ENCODE data around the gene TDRD1. TPM values are rescaled to one million over a fixed set of nuclear protein-coding genes. Genes with fewer than 3 reads are reported as not detected.

TDRD1 gene
- total RNA-seq, 2 experiments from 2014 or later: 0.47 to 0.79 TPM

GRCh38 chr10:114276066-114276465 is 96.9 kb downstream of the TDRD1 start:
- DNase-seq: no peak
- no peaks in the 10 kb centered on the region for H3K9me3 Mint-ChIP-seq
- no peaks in the 10 kb centered on the region for H3K27me3 Mint-ChIP-seq (ENCODE audit: low read depth)
- H3K4me3 Mint-ChIP-seq: no peak overlapping the region
- H3K4me1 Mint-ChIP-seq (ENCODE audit: low read depth): no peaks in the 10 kb centered on the region
- CTCF ChIA-PET: no interaction called here
- intact Hi-C loops (cut with micrococcal nuclease): no loop called here
- H3K27ac Mint-ChIP-seq: no peak overlapping the region
- H3K36me3 Mint-ChIP-seq (ENCODE audit: low read depth): no peaks in the 10 kb centered on the region

- no peak overlapping the region for H3K4me3 Mint-ChIP-seq
- CTCF ChIA-PET: interaction anchor here (1.5 kb wide), 1 partner anchor 27 kb away, joined by 6 read pairs; no protein-coding TSS in a partner anchor
- H3K9me3 Mint-ChIP-seq: no peaks in the 10 kb centered on the region
- intact Hi-C loops (cut with micrococcal nuclease): no loop called here
- H3K27me3 Mint-ChIP-seq (ENCODE audit: low read depth): no peaks in the 10 kb centered on the region
- H3K4me1 Mint-ChIP-seq (ENCODE audit: low read depth): no peaks in the 10 kb centered on the region
- no peak for DNase-seq
- H3K36me3 Mint-ChIP-seq (ENCODE audit: low read depth): no peaks in the 10 kb centered on the region
- H3K27ac Mint-ChIP-seq: no peak overlapping the region
These were observed 97.5 kb downstream of the TDRD1 start for GRCh38 chr10:114276671-114277070.

- H3K27ac Mint-ChIP-seq: no peak overlapping the region
- CTCF ChIA-PET: interaction anchor here (1.5 kb wide), 1 partner anchor 26 kb away, joined by 6 read pairs; no protein-coding TSS in a partner anchor
- no peaks in the 10 kb centered on the region for H3K36me3 Mint-ChIP-seq (ENCODE audit: low read depth)
- intact Hi-C loops (cut with micrococcal nuclease): no loop called here
- H3K27me3 Mint-ChIP-seq (ENCODE audit: low read depth): no peaks in the 10 kb centered on the region
- no peaks in the 10 kb centered on the region for H3K4me1 Mint-ChIP-seq (ENCODE audit: low read depth)
- H3K9me3 Mint-ChIP-seq: no peaks in the 10 kb centered on the region
- no peak overlapping the region for H3K4me3 Mint-ChIP-seq
- no peak for DNase-seq
These were observed 99.2 kb downstream of the TDRD1 start for GRCh38 chr10:114278140-114278883.

GRCh38 chr10:114278884-114279191 is 99.7 kb downstream of the TDRD1 start:
- H3K4me1 Mint-ChIP-seq (ENCODE audit: low read depth): no peaks in the 10 kb centered on the region
- H3K36me3 Mint-ChIP-seq (ENCODE audit: low read depth): no peaks in the 10 kb centered on the region
- no peak overlapping the region for H3K27ac Mint-ChIP-seq
- H3K27me3 Mint-ChIP-seq (ENCODE audit: low read depth): no peaks in the 10 kb centered on the region
- DNase-seq: no peak
- no peaks in the 10 kb centered on the region for H3K9me3 Mint-ChIP-seq
- intact Hi-C loops (cut with micrococcal nuclease): no loop called here
- H3K4me3 Mint-ChIP-seq: no peak overlapping the region
- CTCF ChIA-PET: no interaction called here

GRCh38 chr10:114279289-114279688 is 100.1 kb downstream of the TDRD1 start:
- H3K27ac Mint-ChIP-seq: no peak overlapping the region
- H3K4me1 Mint-ChIP-seq (ENCODE audit: low read depth): no peaks in the 10 kb centered on the region
- intact Hi-C loops (cut with micrococcal nuclease): no loop called here
- H3K27me3 Mint-ChIP-seq (ENCODE audit: low read depth): no peaks in the 10 kb centered on the region
- no peaks in the 10 kb centered on the region for H3K9me3 Mint-ChIP-seq
- DNase-seq: no peak
- H3K4me3 Mint-ChIP-seq: no peak overlapping the region
- CTCF ChIA-PET: no interaction called here
- no peaks in the 10 kb centered on the region for H3K36me3 Mint-ChIP-seq (ENCODE audit: low read depth)

GRCh38 chr10:114279901-114280644 is 100.9 kb downstream of the TDRD1 start:
- Mint-ChIP-seq H3K27me3 (ENCODE audit: low read depth) (no peaks in the 10 kb centered on the region), H3K36me3 (ENCODE audit: low read depth) (no peaks in the 10 kb centered on the region), H3K4me1 (ENCODE audit: low read depth) (no peaks in the 10 kb centered on the region), H3K4me3 (no peak overlapping the region), H3K9me3 (no peaks in the 10 kb centered on the region), H3K27ac (no peak overlapping the region)
- CTCF ChIA-PET: no interaction called here
- intact Hi-C loops (cut with micrococcal nuclease): no loop called here
- DNase-seq: no peak

- no peaks in the 10 kb centered on the region for H3K36me3 Mint-ChIP-seq (ENCODE audit: low read depth)
- H3K27ac Mint-ChIP-seq: no peak overlapping the region
- CTCF ChIA-PET: no interaction called here
- H3K27me3 Mint-ChIP-seq (ENCODE audit: low read depth): no peaks in the 10 kb centered on the region
- DNase-seq: no peak
- H3K4me1 Mint-ChIP-seq (ENCODE audit: low read depth): no peaks in the 10 kb centered on the region
- H3K4me3 Mint-ChIP-seq: no peak overlapping the region
- no peaks in the 10 kb centered on the region for H3K9me3 Mint-ChIP-seq
- intact Hi-C loops (cut with micrococcal nuclease): no loop called here
These were observed 101.9 kb downstream of the TDRD1 start for GRCh38 chr10:114281006-114281405.

- Mint-ChIP-seq H3K9me3 (no peaks in the 10 kb centered on the region), H3K4me1 (ENCODE audit: low read depth) (no peaks in the 10 kb centered on the region), H3K27ac (no peak overlapping the region), H3K27me3 (ENCODE audit: low read depth) (no peaks in the 10 kb centered on the region), H3K36me3 (ENCODE audit: low read depth) (no peaks in the 10 kb centered on the region), H3K4me3 (no peak overlapping the region)
- CTCF ChIA-PET: no interaction called here
- DNase-seq: no peak
- intact Hi-C loops (cut with micrococcal nuclease): no loop called here
These were observed 102.3 kb downstream of the TDRD1 start for GRCh38 chr10:114281461-114281860.

Other genes starting within 250 kb of the TDRD1 start
- gene ADRB1, start 135.5 kb upstream of the TDRD1 start, total RNA-seq: not detected
- gene CCDC186, start 5.2 kb upstream of the TDRD1 start, total RNA-seq: 10 to 100 TPM; 10.3 to 13.7 TPM
- gene VWA2, start 59.9 kb downstream of the TDRD1 start, total RNA-seq: not detected
- under 1 TPM; 0.86 to 0.98 TPM for gene AFAP1L2, start 225.1 kb downstream of the TDRD1 start, total RNA-seq

Measured in activated naive CD4-positive, alpha-beta T cell treated with anti-CD3 and anti-CD28 coated beads for 36 hours (primary cell).